Measurements from ENCODE around the gene TMEM130. TPM values are rescaled to one million over a fixed set of nuclear protein-coding genes. Genes with fewer than 3 reads are reported as not detected.

The TMEM130 gene, protein sequence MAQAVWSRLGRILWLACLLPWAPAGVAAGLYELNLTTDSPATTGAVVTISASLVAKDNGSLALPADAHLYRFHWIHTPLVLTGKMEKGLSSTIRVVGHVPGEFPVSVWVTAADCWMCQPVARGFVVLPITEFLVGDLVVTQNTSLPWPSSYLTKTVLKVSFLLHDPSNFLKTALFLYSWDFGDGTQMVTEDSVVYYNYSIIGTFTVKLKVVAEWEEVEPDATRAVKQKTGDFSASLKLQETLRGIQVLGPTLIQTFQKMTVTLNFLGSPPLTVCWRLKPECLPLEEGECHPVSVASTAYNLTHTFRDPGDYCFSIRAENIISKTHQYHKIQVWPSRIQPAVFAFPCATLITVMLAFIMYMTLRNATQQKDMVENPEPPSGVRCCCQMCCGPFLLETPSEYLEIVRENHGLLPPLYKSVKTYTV
- 1 to 10 TPM; 2.4 to 8.5 (median 4.3) TPM for polyA plus RNA-seq (ENCODE audit: insufficient read length in 10 of 10)
- long read RNA-seq, donor 1, result 0 reads
- long read RNA-seq, donor 2, result 0 reads
- long read RNA-seq, donor 3, result 0 reads
- long read RNA-seq, donor 4, partial matches to known transcripts, result 0 of 2 reads
- long read RNA-seq, donor 4, other reads (novel, unspliced or antisense), result 0 of 2 reads
- long read RNA-seq, donor 5, result 0 reads
- long read RNA-seq, donor 6, result 0 reads
- long read RNA-seq, donor 7, result 0 reads
- long read RNA-seq, donor 8, partial matches to known transcripts, result 0 of 1 reads
- long read RNA-seq, donor 8, other reads (novel, unspliced or antisense), result 0 of 1 reads
- long read RNA-seq, donor 9, result 0 reads

DNA sequence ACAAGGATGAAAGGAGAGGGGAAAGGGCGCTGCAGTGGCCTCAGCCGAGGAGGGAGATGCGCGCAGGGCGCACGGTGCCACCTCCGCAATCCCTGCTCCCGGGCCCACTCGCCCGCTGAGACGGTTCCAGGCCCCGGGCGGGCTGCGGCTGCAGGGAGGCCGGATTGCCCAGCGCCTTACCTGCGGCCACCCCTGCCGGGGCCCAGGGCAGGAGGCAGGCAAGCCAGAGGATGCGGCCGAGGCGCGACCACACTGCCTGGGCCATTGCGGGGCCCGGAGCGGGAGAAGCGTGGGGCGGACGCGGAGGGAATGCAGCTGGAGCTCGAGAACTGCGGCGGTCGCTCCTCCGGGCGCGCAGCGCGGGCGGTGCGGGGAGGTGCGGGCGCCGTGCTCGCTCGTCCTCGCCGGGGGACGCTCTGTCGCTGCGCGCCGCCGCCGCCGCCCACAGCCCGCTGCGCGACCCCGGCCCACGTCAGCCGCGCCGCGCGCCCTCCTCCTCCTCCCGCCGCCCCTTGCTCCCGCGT is at the start of gene TMEM130:
Gene TMEM130, minus strand, starts transcription at position 418 of the 524 bp plus-strand sequence. Its CDS starts 153 bp downstream, at position 265.
- DNase-seq, result peak in 1 of 3 donors; percentile 54

DNA sequence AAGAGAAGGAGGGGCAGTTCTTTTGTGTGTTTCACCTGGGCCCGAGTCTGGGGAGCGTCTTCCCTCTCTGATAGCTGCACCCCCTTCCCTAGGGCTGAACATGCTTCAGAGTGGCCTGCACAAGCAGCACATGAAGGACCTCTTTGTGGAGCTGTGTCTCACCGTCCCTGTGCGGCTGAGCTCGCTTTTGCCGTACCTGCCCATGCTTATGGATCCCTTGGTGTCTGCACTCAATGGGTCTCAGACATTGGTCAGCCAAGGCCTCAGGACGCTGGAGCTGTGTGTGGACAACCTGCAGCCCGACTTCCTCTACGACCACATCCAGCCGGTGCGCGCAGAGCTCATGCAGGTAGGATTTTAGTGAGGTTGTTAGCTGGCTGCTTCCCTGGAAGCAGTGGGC is 47.5 kb upstream of the TMEM130 start:
- no peak for DNase-seq

DNA sequence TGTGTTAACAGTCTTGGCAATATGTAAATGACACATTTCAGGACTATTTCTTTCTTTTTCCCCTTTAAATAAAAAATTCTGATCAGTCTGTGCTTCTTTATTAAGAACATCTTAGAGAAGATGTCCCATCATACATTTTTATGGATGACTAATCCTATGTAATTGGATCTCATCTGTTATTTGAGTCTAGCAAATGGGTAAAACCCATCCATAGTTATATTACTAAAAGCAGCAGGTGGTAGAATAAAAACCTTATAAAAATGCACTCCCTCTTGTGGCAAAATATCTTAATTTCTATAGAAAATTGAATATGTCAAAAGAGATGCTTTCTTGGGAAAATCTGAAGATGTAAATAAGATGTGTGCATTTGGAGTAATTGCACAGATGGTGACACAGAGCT is 43.8 kb upstream of the TMEM130 start:
- DNase-seq, result no peak

DNA sequence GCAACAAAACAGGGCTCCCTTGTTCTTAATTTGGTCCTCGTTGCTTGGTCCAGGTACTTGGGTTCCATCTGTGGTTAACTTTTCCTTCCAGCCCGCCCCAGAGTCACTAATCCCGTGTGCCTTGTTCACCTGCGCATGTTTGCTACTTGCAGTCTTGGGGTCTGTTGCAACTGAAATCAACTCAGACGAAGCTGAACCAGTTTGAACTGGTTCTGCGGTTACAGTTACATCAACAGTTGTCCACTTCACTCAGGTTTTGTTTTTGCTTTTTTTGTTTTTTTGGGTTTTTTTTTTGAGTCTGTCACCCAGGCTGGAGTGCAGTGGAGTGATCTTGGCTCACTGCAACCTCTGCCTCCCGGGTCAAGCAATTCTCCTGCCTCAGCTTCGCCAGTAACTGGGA is 43.2 kb upstream of the TMEM130 start:
- no peak for DNase-seq

DNA sequence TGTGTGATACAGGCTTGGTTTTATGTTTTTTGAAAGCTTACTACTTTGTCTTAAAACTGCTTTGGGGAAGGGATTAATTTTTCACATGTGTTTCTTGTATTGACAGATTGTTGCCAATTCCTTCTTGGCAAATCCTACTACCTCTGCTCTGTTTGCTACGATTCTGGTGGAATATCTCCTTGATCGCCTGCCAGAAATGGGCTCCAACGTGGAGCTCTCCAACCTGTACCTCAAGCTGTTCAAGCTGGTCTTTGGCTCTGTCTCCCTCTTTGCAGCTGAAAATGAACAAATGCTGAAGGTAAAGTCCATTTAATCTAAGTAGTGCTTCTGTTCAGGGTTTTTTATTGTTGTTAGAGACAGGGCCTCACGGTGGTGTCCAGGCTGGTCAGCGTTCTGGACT is 42.1 kb upstream of the TMEM130 start:
- peak in 2 of 3 donors; percentile 16 to 45 for DNase-seq

DNA sequence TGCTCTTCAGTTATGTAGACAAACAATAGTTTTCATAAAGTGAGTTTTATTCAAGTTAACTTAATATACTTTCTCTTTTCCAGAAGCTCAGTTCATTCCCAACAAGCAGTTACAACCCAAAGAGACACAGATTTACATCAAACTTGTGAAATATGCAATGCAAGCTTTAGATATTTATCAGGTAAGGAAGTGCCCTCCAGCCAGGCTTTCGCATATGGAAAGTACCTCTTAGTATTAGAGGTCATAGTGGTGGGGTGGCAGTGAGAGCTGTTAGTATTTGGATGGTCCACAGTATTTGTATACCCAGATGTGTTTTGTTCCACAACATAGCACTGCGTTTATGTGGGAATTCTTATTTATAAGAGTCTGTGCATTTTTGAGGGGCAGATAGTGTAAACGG is 40.6 kb upstream of the TMEM130 start:
- no peak for DNase-seq

DNA sequence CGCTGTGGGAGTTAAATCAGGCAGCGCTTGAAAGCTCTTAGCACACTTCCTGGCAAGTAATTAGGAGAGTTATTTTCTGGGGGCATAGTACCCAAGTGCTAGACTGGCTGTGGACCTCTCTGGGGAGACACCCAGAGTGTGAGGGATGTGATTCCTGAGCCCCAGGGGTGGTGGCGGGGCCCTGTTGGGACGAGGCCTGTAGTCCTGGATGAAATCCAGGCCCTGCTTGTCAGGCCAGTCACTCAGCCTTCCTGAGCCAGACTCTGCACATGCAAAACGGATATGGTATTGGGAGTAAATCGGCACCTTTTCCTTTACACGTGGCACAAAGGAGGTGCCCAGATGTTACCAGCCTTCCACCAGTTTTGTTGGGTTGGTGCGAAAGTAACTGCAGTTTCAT is 39.7 kb upstream of the TMEM130 start:
- no peak for DNase-seq

DNA sequence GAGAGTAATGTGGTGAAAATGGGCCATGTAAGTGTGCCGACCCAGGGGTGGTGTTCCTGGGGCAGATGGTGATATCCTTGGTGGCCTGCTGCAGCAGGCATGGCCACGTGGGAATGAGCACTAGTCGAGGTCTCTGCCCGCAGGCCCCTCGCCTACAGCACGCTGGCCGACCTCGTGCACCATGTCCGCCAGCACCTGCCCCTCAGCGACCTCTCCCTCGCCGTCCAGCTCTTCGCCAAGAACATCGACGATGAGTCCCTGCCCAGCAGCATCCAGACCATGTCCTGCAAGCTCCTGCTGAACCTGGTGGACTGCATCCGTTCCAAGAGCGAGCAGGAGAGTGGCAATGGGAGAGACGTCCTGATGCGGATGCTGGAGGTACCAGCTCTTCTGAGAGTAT is 38.8 kb upstream of the TMEM130 start:
- no peak for DNase-seq

DNA sequence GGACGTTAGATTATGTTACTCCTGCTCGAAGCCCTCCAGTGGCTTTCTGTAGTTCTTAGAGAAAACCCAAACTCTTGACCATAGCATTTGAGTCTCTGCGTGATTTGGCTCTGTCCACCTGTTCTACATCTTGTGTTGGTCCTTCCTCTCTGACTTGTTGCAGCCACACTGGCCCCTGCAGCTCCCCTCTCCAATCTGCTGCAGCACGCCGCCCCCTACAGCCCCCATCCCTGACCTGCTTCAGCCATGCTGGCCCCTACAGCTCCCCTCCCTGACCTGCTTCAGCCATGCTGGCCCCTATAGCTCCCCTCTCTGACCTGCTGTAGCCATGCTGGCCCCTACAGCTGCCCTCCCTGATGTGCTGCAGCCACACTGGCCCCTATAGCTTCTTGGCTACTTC is 37.8 kb upstream of the TMEM130 start:
- no peak for DNase-seq

DNA sequence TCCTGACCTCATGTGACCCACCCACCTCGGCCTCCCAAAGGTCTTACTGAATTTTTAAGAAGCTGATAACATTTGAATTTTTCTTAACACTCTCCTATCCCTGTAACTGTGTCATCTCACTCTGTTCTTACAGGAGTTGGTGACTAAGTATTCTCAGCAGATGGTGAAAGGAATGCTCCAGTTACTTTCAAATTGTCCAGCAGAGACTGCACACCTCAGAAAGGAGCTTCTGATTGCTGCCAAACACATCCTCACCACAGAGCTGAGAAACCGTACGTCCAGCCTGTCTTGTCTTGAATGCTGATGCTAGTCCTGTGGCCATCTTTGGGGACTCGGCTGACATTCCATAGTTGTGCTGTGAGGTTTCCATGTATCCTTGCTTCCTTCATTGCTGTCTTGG is 33.4 kb upstream of the TMEM130 start:
- no peak for DNase-seq

DNA sequence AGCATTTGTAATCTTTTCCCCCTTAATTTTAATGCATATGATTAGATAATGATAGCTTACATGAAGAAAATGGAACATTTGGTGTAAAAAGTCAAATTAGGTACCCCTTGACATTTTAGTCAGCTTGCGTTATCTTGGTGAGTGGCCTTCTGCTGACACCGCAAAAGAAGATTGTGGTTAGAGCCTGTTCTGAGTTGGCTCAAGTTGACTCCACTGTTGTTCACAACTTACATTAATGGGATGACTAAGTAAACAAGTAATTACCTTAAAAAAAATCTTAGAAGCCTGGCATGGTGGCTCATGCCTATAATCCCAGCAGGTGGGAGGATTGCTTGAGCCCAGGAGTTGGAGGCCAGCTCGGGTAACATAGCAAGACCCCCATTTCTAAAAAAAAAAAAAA is 32.7 kb upstream of the TMEM130 start:
- no peak for DNase-seq

DNA sequence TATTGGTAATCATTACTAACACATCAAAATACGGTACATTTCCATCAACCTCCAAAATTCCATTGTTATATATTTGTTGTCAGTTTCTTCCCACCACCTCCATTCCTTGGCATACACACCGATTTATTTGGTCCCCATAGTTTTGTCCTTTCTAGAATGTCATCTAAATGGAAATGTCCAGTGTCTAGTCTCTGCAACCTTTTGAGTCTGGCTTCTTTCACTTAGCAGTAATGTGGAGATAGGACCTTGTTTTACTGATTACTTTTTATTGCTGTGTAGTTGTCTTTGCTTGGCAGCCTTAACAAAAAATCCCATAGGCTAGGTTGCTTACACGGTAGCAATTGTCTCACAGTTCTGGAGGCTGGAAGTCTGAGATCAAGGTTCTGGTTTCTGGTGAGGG is 31.0 kb upstream of the TMEM130 start:
- no peak for DNase-seq

DNA sequence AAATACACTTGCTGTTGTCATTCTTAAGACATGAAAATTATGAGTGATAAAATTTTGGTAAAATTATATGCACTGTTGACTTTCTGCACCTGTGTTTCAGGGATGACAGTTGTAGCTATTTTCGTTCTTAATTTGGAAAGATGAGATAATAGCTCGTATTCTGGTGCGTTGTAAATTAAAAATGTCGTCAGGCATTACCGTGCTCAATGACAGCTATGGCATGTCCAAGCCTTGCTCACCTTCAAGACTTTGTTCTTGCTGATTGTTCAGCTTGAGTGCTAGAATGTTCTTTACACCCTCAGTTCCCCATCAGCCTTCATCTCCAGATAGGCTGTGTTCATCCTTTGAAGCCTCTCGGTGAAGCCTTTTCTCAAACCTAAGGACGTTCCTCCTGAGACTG is 30.0 kb upstream of the TMEM130 start:
- DNase-seq, result no peak

DNA sequence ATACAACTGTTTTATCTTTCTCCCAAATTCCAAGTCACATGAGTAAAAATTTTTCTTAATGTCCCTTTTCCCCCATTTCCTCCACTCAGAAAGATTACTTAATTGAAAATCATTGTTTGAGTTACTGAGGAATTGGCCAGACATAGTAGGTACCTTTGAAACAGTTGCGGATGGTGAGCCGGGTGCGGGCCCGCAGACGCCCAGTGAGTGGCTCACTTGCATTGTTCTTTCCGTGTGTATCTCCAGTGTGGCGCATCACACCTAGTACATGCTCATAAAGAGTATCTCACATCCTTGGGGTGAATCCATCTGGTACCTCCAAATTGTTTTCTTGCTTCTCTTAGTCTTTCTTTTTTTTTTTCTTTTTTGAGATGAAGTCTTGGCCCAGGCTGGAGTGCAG is 22.8 kb upstream of the TMEM130 start:
- DNase-seq, result no peak

DNA sequence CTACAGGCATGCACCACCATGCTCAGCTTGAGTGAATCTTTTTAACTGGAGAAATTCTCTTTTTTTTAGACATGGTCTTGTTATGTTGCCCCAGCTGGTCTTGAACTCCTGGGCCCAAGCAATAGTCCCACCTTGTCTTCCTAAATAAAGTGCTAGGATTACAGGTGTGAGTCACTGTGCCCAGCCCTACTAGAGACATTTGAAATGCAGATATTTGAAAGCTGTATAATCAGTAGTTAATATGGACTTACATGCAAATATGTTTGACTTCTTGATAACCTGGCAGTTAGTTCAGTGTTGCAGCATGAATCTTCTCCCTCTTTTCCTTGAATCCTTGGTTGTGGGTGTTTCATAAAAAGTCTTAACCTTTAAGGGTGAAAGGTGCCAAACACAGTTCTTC is 17.2 kb upstream of the TMEM130 start:
- no peak for DNase-seq

DNA sequence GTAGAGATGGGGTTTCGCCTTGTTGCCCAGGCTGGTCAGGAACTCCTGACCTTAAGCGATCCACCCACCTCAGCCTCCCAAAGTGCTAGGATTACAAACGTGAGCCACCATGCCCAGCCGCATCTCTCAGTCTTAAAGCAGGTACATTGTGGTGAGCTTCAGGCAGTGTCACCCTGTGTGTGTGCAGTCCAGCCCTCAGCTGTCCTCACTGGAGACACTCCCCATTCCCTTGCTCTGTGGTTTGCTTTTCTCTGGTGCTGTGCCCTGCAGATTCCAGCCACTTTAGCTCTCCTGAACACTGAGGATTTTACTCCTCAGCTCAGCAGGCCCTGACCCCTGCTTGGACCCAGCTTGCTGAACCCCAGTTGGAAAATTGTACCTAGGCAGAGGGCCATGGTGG is 14.6 kb upstream of the TMEM130 start:
- no peak for DNase-seq

DNA sequence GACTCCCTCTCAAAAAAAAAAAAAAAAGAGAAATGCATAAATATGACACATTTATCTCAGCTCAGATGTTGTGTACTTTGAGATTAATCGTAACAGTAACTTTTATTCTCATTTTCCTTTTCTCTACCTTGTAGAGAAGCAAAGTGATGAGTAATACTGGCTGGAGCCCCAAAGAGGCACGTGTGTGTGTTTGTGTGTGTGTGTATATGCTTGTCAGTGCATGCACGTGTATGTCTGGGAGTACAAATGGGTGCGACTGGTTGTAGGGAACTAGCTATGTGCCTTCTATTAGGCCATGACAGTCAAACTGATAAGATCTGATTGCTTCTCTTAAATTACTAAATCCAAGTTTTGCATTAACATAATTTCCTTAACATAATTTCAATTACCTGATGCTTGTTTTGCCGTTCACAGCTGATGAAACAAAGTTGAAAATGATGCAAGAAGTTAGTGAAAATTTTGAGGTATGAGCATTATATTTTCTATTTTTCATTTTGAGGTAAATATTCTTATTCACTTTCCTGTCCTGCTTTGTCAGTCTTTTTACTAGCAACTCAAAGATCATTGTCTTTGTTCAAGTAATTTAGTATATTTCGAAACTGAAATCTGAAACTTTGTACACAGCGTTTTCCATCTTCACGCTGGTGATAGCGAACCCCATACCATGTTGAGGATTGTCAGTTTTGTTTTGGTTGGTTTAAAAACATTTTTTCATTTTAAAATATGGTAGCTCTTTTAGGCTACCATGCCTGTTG is 11.9 kb upstream of the TMEM130 start:
- no peak for DNase-seq

DNA sequence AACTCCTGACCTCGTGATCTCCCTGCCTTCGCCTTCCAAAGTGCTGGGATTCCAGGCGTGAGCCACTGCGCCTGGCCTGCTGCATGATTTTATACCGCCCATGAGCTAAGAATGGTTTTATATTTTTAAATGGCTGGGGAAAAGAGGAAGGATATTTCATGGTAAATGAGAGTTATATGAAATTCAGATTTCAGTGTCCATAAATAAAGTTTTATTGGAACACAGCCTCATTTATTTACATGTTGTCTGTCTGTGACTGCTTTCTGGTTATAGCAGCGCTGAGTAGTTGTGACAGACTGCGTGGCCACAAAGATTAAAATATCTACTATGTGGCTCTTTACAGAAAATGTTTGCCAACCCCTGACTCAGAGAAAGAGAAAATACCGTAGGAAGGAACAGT is 10.7 kb upstream of the TMEM130 start:
- no peak for DNase-seq

DNA sequence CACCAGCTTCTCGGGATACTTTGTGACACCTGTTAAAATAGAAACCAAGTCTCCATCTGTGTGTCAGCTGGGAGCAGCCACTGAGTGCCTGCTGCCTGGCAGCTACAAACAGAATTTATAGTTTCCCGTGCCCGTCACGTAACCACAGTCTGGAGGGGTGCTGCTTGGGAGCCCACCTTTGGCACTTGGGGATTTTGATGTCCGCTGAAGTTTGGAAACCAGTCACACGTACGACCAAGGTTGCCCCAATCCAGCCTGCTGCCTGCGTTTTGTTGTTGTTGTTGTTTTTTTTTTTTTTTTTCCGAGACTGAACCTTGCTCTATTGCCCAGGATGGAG is 10.1 kb upstream of the TMEM130 start:
- no peak for DNase-seq

DNA sequence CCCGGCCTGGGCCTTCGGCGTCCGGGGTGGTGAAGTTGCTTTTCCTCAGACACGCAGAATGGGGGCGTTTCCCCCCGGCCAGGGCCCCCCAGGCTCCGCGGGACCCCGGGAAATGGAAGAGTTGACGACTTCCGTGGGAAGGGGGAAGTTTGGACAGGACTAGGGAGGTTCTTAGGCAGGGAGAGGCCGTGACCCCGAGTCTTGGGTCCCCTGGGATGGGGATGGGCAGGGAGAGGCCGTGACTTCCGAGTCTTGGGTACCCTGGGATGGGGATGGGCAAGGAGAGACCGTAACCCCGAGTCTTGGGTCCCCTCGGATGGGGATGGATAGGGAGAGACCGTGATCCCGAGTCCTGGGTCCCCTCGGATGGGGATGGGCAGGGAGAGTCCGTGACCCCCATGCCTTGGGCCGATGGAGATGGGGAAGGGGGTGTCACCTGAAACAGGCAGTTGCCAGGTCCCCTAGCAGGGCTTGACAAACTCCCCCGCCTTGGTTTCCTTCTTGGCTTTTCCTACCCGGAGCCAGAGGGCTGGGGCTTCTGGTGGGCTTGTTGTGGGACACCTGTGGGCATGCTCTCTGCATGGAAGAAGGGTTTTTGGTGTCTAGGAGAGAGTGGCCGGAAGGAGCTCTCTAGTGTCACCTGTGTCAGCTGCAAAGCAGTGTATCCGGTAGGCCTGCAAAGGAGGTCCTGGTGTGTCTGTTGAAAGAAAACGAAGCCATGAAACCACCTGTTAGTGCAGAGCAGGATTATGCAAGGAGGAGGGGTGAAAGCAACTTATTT is 9.6 kb upstream of the TMEM130 start:
- peak; percentile 13 to 39 (median 17) for DNase-seq

DNA sequence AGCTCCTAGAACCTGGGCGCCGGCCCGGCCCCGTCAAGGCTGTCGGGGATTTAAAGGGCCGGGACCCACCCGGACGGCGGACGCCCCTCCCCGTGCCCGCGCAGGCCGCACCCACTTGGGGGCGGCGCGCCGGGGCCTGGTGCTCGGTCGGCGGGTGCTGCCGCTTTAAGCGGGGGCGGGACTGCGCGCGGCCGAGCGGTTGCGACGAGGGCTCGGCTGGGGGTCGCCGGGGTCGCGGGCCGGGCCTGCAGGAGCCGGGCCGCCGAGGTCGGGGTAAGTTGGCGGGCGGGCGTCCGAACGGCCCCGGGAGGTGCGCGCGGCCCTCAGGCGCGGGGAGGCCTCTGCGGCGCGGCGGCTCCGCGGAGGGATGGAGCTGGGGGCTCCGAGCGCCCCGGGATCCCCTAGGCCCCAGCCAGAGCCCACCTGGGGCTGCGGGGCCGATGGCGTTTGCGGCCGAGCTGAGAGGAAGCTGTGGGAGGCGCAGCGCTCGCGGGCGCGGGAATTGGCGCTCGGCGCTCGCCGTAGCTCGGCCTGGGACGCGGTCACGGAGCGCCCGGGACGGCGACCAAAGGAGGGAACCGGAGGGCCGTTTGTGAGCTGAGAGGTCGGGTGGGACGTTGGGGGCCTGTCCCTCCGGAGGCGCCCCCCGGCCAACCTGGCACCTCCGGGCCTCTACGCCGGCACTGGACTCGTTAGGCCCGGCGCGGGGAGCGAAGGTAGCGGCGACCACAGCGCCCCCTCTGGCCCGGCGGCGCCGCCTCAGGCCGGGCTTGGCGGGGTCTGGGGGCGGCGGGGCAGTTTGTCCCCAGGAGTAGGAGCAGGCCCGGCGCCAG is 8.8 kb upstream of the TMEM130 start, which contains the start of gene TRRAP:
Gene TRRAP, plus strand, starts transcription at position 168 of the 833 bp plus-strand sequence. CDS start 2,619 bp downstream, outside the sequence.
- DNase-seq, result peak; percentile 64 to 94 (median 83)
